Measurements from ENCODE around the gene NME3. TPM values are rescaled to one million over a fixed set of nuclear protein-coding genes. Genes with fewer than 3 reads are reported as not detected.
A peak's percentile ranks its signal among the peaks of the same experiment; 100 is the strongest.

NME3 gene
- total RNA-seq, 1 donor from 2014 or later: 50.1 TPM

DNA sequence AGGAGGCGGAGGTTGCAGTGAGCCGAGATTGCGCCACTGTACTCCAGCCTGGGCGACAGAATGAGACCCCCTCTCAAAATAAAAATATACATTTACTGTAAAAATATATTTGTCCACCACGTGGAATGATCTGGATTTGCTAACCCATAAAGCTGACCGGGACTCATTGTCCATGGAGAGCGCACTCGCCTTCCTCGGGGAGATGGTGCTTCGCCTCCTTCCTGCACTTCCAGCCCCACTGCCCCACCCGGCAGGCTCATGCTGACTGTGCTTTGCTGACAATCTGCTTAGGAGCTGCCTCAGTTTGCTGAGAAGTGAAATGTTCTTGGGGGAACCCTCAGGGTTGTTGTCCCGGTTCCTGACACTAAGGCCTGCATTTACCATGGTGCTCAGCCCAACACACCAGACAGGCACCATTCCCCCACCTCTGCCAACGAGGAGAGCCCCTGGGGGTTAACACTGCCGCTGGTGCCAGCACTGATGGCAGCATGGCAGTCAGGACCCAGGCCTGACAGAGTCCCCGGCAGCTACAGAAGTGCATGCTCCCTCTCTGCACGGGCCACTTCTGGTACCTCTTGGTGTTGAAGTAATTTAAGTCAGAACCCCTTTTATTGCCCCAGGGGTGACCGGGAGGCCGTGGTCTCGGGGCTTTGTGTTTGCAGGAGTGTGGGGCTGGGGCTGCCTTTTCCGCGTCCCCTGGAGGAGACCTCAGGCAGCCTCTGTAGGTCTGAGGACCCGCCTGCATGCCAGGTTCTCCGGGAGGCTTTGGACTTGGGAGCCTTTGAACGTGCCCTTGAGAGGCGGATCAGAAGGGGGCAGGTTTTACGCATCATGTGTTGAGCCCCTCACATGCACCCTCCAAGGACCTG is 13.9 kb upstream of the NME3 start:
- intact Hi-C loops (cut with DNase I): no loop called here
- ATAC-seq (no peak), DNase-seq (ENCODE audit: low spot score) (peak; percentile 56)

DNA sequence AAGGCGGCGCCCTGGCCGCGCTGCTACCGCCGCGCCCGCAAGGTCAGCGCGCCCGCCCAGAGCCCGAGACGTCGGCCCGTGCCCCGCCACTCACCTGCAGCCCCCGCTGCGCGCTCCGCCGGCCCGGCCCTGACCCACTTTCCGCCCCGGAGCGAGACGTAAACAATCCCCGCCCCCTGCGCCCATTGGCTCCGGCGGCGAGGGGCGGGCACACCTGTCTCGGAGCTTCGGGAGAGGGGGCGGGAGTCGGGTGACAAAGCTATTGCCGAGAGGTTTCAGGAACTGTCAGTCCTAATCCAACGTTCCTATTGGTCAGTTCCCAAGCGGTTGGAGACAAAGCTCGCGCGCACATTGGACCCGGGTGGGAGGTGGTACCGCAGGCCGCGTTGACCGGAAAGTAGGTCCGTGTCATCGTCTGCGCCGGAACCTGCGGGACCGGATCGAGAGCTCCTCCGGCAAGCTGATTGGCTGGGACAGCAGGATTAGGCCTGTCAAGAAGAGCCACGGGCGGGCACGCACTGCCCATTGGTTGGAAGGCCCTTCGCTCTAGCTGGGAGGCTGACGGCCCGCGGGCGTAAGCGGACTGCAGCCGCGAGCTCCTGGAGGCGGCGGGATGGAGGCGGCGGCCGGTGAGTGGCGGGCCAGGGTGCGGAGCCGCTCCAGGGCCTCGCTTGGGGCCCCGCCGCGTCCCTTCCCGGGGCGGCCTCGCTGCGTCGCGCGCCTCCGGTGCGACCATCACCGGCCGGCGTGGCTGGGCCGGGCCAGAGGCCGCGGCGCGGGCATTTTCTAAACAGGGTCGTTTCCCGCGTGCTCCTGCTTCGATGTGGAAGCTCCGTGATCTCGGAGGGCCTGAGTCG is 11.3 kb upstream of the NME3 start, which contains the start of the genes NUBP2 and SPSB3:
Gene NUBP2 (plus strand): TSS at position 553 of the 857 bp plus-strand sequence. CDS start 61 bp downstream, at position 614.
Gene SPSB3 (minus strand): TSS at position 164 of the 857 bp plus-strand sequence. CDS start 1,088 bp downstream, outside the sequence.
- ATAC-seq (peak; percentile 98), DNase-seq (ENCODE audit: low spot score) (peak; percentile 99)
- intact Hi-C loops (cut with DNase I): no loop called here

GRCh38 chr16:1781758-1782407 is 10.5 kb upstream of the NME3 start:
- intact Hi-C loops (cut with DNase I): no loop called here
- ATAC-seq: no peak
- no peak for DNase-seq (ENCODE audit: low spot score)

DNA sequence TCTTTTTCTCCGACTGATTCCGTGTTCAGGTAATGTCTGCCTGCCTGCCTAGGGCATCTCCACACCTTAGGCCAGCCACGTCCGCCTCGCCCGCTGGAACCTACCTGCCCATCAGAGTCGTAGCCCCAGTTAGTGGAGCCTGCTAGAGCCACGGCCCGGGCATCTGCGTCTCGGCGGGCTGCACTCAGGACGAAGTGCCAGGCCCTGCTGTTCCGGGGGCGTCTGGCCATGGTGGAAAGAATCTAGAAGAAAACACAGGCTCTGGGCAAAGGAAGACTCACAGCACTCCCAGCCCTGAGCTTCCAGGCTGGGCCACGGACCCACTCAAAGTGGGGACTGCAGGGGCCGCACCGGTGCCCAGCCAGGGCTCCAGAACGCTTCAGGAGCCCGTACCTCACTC is 9.9 kb upstream of the NME3 start:
- DNase-seq (ENCODE audit: low spot score) (no peak), ATAC-seq (no peak)
- intact Hi-C loops (cut with DNase I): no loop called here

DNA sequence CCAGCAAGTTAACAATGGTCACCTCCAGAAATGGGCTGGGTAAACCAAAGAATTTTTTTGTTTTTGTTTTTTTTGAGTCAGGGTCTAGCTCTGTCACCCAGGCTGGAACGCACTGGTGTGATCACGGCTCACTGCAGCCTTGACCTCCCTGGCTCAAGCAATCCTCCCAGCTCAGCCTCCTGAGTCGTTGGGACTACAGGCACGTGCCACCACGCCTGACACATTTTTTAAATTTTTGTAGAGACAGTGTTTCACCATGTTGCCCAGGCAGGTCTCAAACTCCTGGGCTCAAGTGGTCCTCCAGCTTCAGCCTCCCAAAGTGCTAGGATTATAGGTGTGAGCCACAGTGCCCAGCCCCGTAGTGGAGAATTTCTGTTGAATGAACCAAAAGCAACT is 9.3 kb upstream of the NME3 start:
- intact Hi-C loops (cut with DNase I): no loop called here
- ATAC-seq: no peak
- no peak for DNase-seq (ENCODE audit: low spot score)

DNA sequence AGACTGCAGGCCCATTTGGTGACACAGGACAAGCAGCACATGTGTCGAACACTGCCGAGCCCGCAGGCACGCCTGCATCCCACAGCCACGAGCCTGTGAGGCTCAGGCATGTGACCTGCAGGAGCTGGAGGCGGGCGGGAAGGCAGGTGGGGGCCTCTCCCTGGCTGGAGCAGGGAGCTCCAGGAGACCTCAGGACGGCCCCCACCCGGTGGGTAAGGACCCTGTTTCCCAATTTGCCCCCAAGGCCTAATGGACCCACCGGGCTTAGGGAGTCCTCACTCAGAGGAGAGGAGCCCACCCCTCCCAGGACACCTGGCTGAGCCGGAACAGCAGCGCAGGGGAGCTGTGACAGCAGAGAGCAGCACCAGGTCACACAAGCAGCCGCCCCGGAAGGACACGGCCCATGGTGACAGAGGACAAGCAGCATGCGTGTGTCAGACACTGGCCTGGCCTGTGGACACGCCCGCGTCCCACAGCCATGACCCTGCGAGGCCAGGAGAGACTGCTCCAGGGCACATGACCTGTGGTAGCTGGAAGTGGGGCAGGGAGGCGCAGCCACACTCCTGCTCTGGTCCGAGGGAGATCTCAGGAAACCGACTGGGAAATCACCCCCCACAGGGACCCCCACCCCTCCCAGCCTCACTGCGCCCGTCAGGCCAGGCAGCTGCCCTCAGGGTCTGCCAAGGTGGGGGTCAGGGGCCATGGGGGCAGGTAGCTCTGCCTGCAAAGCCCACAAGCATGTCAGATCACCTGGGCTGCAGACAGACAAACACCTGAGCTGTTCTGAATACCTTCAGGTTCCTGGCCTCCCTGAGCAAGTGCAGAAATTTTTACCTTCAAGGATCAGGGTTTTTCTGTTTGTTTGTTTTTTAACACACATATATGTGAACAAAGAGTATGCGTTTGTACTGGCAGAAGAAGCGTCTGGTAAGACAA is 8.7 kb upstream of the NME3 start:
- intact Hi-C loops (cut with DNase I): no loop called here
- DNase-seq (ENCODE audit: low spot score): no peak
- ATAC-seq: no peak

DNA sequence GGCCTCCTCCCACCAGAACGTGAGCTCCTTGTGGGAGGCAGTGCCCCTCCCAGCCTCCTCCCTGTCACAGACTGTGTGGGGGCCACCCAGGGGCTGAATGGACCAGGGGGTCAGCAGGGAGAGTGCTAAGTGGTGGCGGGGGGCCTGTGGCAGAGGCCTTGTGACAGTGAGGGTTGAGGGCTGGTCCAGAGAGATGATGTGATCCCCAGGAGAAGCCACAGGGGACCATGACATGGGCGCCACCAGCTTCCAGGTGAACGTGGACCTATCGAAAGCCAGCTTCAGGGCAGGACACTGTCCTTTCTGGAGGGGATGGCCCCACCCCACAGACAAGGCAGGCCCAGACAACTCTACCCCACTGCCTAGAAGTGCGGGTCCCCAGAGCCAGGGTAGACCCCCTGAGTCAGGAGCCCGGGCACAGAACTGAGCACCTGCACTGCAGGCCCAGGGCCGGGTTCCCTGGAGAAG is 7.9 kb upstream of the NME3 start:
- intact Hi-C loops (cut with DNase I): no loop called here
- ATAC-seq (no peak), DNase-seq (ENCODE audit: low spot score) (no peak)

DNA sequence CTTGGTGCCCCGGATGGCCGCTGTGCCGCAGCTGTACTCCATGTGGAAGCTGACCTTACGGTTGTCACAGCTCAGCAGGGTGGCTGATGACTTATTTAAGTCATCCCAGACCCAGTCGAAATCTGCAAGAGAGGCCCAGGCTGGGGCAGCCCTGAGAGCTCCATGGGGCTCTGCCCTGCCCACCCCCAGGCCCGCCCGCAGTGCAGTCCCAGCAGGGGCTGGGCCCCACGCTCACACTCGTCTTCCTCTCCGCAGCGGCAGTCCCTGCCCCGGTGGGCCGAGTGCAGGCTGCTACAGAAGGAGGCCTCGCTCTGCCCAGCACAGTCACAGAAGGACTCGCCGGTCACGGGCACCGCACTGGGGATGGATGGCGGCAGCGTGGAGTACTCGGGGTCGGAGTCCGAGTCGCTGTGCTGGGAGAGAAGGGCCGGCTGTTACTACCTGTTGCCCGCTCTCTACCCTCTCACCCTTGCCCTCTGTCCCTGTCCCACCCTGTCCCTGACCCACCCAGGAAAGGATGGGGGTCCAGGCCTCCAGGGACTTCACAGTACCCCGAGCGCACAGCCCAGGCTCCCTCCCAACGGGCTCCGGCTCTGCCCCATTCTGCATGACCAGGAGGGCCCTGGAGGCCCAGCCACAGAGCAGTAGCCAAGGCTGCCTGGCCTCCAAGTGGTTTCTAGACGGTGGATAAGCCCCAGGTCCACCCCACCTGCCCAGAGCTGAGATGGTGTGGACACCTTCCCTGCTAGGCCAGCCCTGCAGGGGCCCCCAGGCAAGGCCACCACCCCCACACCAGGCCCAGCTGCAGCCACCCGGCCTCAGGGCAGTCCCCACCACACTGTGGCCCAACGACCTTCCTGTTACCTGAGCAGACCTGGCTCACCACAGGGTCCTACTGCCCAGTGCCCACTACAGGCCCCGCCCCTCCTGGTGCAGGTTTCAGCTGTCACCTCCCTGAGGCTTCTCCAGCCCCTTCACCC is 7.1 kb upstream of the NME3 start:
- DNase-seq (ENCODE audit: low spot score): no peak
- no peak for ATAC-seq
- intact Hi-C loops (cut with DNase I): no loop called here

GRCh38 chr16:1777375-1778199 is 6.2 kb upstream of the NME3 start:
- intact Hi-C loops (cut with DNase I): no loop called here
- DNase-seq (ENCODE audit: low spot score) (no peak), ATAC-seq (no peak)

DNA sequence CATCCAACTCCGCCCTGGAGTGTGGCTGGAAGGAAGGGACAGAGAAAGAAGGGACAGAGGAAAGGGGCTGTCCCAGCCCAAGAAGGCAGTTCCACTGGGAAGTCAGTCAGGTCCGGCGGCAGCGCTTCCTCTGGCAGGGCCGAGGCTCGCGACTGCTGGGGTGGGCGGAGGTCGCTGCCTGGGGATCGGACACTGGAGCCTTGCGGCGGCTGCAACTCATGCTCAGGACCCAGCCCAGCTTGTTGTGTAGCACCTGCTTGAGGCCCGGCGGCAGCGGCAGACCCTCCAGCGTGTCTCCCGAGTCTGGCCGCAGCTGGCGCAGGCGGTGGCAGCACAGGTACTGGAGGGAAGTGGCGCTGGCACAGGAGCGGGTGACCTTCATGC is 5.6 kb upstream of the NME3 start:
- intact Hi-C loops (cut with DNase I): no loop called here
- no peak for ATAC-seq
- DNase-seq (ENCODE audit: low spot score): no peak

DNA sequence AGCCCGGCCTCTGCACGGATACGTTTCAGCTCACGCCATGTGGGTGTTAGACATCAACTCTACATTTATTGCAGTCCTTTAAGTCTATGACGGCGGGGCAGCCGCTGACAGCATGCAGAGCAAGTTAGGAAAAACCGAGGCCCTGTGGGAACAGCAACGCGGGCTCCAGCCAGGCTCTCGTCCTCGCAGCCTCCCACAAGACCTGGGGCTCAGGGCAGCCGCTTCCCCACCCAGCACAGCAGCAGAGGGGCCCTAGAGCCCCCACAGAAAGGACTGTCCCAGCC is 5.3 kb upstream of the NME3 start:
- no peak for DNase-seq (ENCODE audit: low spot score)
- no peak for ATAC-seq

GRCh38 chr16:1775846-1776671 is 4.7 kb upstream of the NME3 start:
- intact Hi-C loops (cut with DNase I): no loop called here
- ATAC-seq (no peak), DNase-seq (ENCODE audit: low spot score) (no peak)

More for the DNA sequence above, 5.3 kb upstream of the NME3 start:
- intact Hi-C loops (cut with DNase I): no loop called here

GRCh38 chr16:1775006-1775845 is 3.9 kb upstream of the NME3 start:
- no peak for ATAC-seq

DNA sequence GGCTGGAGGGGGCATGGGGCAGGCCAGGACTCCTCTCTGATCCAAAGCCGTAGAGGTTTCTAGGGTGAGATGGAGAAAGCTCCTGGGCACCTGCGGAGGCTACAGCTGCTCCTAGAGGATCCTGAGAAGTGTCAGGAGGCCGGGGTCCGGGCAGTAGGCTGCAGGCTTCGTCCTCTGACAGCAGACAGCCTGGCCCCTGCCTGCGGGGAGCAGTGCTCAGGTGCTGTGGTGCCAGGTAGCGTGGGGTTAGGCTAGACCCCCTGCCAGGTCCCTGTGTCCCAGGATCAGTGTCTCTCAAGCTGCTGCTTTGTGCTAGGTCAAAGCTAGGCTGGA is 3.1 kb upstream of the NME3 start:
- DNase-seq (ENCODE audit: low spot score) (no peak), ATAC-seq (no peak)
- intact Hi-C loops (cut with DNase I): no loop called here

More at GRCh38 chr16:1775006-1775845, 3.9 kb upstream of the NME3 start:
- intact Hi-C loops (cut with DNase I): no loop called here
- no peak for DNase-seq (ENCODE audit: low spot score)

Data from sciatic nerve (tissue), 2 donors.